Measurements from ENCODE around the gene CST9. TPM values are rescaled to one million over a fixed set of nuclear protein-coding genes. Genes with fewer than 3 reads are reported as not detected.

CST9 gene
- total RNA-seq, 2 experiments from 2014 or later: not detected

- Mint-ChIP-seq H3K36me3 (ENCODE audit: low read depth) (no peaks in the 10 kb centered on the region), H3K4me3 (no peak overlapping the region), H3K4me1 (peaks cover 6% of the 10 kb centered on the region), H3K27ac (no peak overlapping the region), H3K27me3 (peaks cover 16% of the 10 kb centered on the region), H3K9me3 (no peaks in the 10 kb centered on the region)
- ChIA-PET POLR2A (no interaction called here), CTCF (no interaction called here)
- DNase-seq: no peak
Observed at GRCh38 chr20:23634044-23634801, 28.5 kb upstream of the CST9 start.

GRCh38 chr20:23632711-23633573 is 27.2 kb upstream of the CST9 start:
- Mint-ChIP-seq H3K9me3 (no peaks in the 10 kb centered on the region), H3K4me1 (peaks cover 6% of the 10 kb centered on the region), H3K4me3 (no peak overlapping the region), H3K27me3 (peaks cover 15% of the 10 kb centered on the region), H3K36me3 (ENCODE audit: low read depth) (no peaks in the 10 kb centered on the region), H3K27ac (no peak overlapping the region)
- ChIA-PET CTCF (interaction anchor here (0.8 to 1.1 kb wide), 2 partner anchors 15 to 16 kb away, joined by 3 read pairs; no protein-coding TSS in a partner anchor), POLR2A (no interaction called here)
- no peak for DNase-seq

- Mint-ChIP-seq H3K27ac (no peak overlapping the region), H3K4me3 (no peak overlapping the region), H3K9me3 (no peaks in the 10 kb centered on the region), H3K36me3 (ENCODE audit: low read depth) (no peaks in the 10 kb centered on the region), H3K27me3 (peaks cover 13% of the 10 kb centered on the region), H3K4me1 (peaks cover 6% of the 10 kb centered on the region)
- DNase-seq: no peak
- ChIA-PET CTCF (no interaction called here), POLR2A (no interaction called here)
Observed at GRCh38 chr20:23631981-23632710, 26.4 kb upstream of the CST9 start.

GRCh38 chr20:23631226-23631822 is 25.6 kb upstream of the CST9 start:
- Mint-ChIP-seq H3K36me3 (ENCODE audit: low read depth) (no peaks in the 10 kb centered on the region), H3K27ac (no peak overlapping the region), H3K27me3 (peaks cover 9% of the 10 kb centered on the region), H3K4me1 (no peaks in the 10 kb centered on the region), H3K4me3 (no peak overlapping the region), H3K9me3 (no peaks in the 10 kb centered on the region)
- POLR2A ChIA-PET: no interaction called here
- CTCF ChIA-PET: no interaction called here
- DNase-seq: no peak

- ChIA-PET POLR2A (no interaction called here), CTCF (no interaction called here)
- DNase-seq: no peak
- Mint-ChIP-seq H3K27me3 (peaks cover 3% of the 10 kb centered on the region), H3K9me3 (no peaks in the 10 kb centered on the region), H3K4me3 (no peak overlapping the region), H3K27ac (no peak overlapping the region), H3K36me3 (ENCODE audit: low read depth) (no peaks in the 10 kb centered on the region), H3K4me1 (no peaks in the 10 kb centered on the region)
Observed at GRCh38 chr20:23630392-23630849, 24.7 kb upstream of the CST9 start.

- no peaks in the 10 kb centered on the region for H3K9me3 Mint-ChIP-seq
- ChIA-PET CTCF (no interaction called here), POLR2A (no interaction called here)
- H3K4me1 Mint-ChIP-seq: no peaks in the 10 kb centered on the region
- no peaks in the 10 kb centered on the region for H3K36me3 Mint-ChIP-seq (ENCODE audit: low read depth)
- H3K27me3 Mint-ChIP-seq: peaks cover 4% of the 10 kb centered on the region
- H3K27ac Mint-ChIP-seq: no peak overlapping the region
- no peak overlapping the region for H3K4me3 Mint-ChIP-seq
- DNase-seq: no peak
Observed at GRCh38 chr20:23629542-23630391, 24.1 kb upstream of the CST9 start.

GRCh38 chr20:23629017-23629541 is 23.4 kb upstream of the CST9 start:
- no peaks in the 10 kb centered on the region for H3K36me3 Mint-ChIP-seq (ENCODE audit: low read depth)
- CTCF ChIA-PET: no interaction called here
- DNase-seq: no peak
- no peak overlapping the region for H3K27ac Mint-ChIP-seq
- H3K4me1 Mint-ChIP-seq: no peaks in the 10 kb centered on the region
- no peak overlapping the region for H3K4me3 Mint-ChIP-seq
- peaks cover 10% of the 10 kb centered on the region for H3K27me3 Mint-ChIP-seq
- H3K9me3 Mint-ChIP-seq: no peaks in the 10 kb centered on the region
- POLR2A ChIA-PET: no interaction called here

GRCh38 chr20:23628402-23629016 is 22.8 kb upstream of the CST9 start:
- no peak for DNase-seq
- ChIA-PET CTCF (no interaction called here), POLR2A (no interaction called here)
- H3K9me3 Mint-ChIP-seq: no peaks in the 10 kb centered on the region
- H3K27ac Mint-ChIP-seq: no peak overlapping the region
- no peak overlapping the region for H3K4me3 Mint-ChIP-seq
- H3K36me3 Mint-ChIP-seq (ENCODE audit: low read depth): no peaks in the 10 kb centered on the region
- H3K27me3 Mint-ChIP-seq: peaks cover 14% of the 10 kb centered on the region
- no peaks in the 10 kb centered on the region for H3K4me1 Mint-ChIP-seq

GRCh38 chr20:23627501-23627900 is 21.8 kb upstream of the CST9 start:
- CTCF ChIA-PET: no interaction called here

GRCh38 chr20:23626040-23626620 is 20.4 kb upstream of the CST9 start:
- Mint-ChIP-seq H3K4me1 (peaks cover 6% of the 10 kb centered on the region), H3K36me3 (ENCODE audit: low read depth) (no peaks in the 10 kb centered on the region), H3K27ac (no peak overlapping the region), H3K4me3 (no peak overlapping the region), H3K9me3 (no peaks in the 10 kb centered on the region), H3K27me3 (peaks cover 18% of the 10 kb centered on the region)
- ChIA-PET POLR2A (no interaction called here), CTCF (no interaction called here)
- no peak for DNase-seq

More at GRCh38 chr20:23627501-23627900, 21.8 kb upstream of the CST9 start:
- no peak for DNase-seq
- Mint-ChIP-seq H3K9me3 (no peaks in the 10 kb centered on the region), H3K36me3 (ENCODE audit: low read depth) (no peaks in the 10 kb centered on the region), H3K4me3 (no peak overlapping the region), H3K27ac (no peak overlapping the region), H3K27me3 (peaks cover 14% of the 10 kb centered on the region), H3K4me1 (peaks cover 6% of the 10 kb centered on the region)
- POLR2A ChIA-PET: no interaction called here

GRCh38 chr20:23625236-23625964 is 19.7 kb upstream of the CST9 start:
- POLR2A ChIA-PET: no interaction called here
- DNase-seq: no peak
- H3K9me3 Mint-ChIP-seq: no peaks in the 10 kb centered on the region
- CTCF ChIA-PET: no interaction called here
- H3K36me3 Mint-ChIP-seq (ENCODE audit: low read depth): no peaks in the 10 kb centered on the region
- H3K4me1 Mint-ChIP-seq: peaks cover 6% of the 10 kb centered on the region
- peaks cover 18% of the 10 kb centered on the region for H3K27me3 Mint-ChIP-seq
- no peak overlapping the region for H3K27ac Mint-ChIP-seq
- H3K4me3 Mint-ChIP-seq: no peak overlapping the region

Data from activated CD4-positive, alpha-beta T cell treated with anti-CD3 and anti-CD28 coated beads, Interleukin-2, amount 10 ng/mL, durations not matched to agents 7 days and 5 days (primary cell).